Right renal cortex interstitium (tissue), 3 donors: ENCODE results near the gene C1RL. TPM values are rescaled to one million over a fixed set of nuclear protein-coding genes. Genes with fewer than 3 reads are reported as not detected.
"Not testable (repeated sequence)": the region's sequence is repeated elsewhere in the genome, so short reads cannot be mapped to it uniquely, and the experiment has no call there.

Experiments used
- DNase-seq, 3 donors: peaks; one replicate each; pipeline ENCODE4 v3.0.0-alpha.2; 2013; ENCODE audit warnings: low read depth in 3 of 3, low spot score in 2 of 3
- polyA plus RNA-seq, 3 donors: library from polyadenylated mRNA; unstranded; fragments of 120-200 nt; gene quantifications; one replicate each; pipeline ENCODE4 v1.2.1, GENCODE V29; 2013; ENCODE audit not compliant: insufficient read length in 3 of 3

Gene C1RL
- polyA plus RNA-seq, 3 donors = 27.4 to 30.0 (median 29.4) TPM

DNA sequence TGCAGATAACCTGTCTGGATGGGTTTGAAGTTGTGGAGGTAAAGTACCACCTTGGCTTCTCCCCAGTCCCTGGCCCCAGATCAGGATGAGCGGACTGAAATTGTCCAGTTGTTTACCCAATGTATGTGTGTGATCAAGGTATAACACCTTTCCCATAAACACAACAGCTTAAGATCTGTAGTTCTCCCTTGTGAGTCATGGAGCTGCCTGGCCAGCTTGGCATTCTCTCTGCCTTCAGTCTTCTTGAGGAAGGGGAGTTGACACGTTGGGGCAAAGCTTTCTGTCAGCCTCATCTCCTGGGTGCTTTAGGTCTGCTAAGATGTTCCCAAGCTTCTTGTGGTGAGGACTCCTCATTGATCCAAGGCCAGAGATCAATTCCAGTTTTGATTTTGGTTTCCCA, 42.4 kb downstream of the C1RL start:
- no peak for DNase-seq

DNA sequence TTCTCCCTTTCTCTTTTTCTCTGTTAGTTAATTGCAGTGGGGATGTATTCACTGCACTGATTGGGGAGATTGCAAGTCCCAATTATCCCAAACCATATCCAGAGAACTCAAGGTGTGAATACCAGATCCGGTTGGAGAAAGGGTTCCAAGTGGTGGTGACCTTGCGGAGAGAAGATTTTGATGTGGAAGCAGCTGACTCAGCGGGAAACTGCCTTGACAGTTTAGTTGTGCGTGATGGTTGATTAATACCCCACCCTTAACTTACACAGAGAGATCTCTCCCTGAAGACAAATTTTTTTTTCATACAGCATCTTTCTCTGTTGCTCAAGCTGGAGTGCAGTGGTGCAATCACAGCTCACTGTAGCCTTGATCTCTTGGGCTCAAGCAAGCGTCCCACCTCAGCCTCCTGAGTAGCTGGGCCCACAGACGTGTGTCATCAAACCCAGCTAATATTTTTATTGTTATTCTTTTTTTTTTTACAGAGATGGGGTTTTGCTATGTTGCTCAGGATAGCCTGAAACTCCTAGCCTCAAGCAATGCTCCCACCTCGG, 43.9 kb downstream of the C1RL start:
- DNase-seq = no peak

DNA sequence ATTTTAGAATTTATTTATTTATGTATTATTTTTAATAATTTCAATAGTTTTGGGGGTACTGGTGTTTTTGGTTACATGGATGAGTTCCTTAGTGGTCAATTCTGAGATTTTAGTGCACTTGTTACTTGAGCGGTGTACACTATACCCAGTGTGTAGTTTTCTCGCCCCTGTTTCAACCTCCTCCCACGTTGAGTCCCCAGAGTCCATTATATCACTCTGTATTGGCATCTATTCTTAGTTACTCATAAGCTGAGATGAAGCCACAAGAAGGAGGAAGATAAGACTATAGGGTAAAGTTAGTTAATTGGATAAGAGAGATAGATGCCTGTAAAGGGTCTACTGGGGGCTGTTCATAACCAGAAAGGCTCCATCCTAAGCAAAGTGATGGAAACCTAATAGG, 44.5 kb downstream of the C1RL start:
- no peak for DNase-seq

GRCh38 chr12:7061596-7061995, 47.4 kb downstream of the C1RL start:
- no peak for DNase-seq

DNA sequence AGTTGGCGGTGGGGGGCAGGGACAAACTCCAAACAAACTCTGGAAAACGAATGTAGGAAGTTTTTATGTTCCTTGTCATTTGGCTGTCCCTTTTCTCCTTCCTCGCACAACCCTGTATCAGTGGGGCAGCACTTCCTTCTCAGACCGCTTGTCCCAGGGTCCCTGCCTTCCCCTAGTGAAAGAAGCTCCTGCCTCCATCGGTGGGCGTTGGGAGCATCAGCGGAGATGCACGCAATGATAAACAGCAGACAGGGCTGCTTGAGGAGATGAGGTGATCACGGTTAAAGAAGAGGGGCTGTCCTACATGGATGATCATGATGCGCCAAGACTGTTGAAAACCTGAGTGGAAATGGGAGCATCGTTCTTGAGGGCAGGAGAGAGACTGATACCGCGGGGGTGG, 47.9 kb downstream of the C1RL start:
- DNase-seq = no peak

DNA sequence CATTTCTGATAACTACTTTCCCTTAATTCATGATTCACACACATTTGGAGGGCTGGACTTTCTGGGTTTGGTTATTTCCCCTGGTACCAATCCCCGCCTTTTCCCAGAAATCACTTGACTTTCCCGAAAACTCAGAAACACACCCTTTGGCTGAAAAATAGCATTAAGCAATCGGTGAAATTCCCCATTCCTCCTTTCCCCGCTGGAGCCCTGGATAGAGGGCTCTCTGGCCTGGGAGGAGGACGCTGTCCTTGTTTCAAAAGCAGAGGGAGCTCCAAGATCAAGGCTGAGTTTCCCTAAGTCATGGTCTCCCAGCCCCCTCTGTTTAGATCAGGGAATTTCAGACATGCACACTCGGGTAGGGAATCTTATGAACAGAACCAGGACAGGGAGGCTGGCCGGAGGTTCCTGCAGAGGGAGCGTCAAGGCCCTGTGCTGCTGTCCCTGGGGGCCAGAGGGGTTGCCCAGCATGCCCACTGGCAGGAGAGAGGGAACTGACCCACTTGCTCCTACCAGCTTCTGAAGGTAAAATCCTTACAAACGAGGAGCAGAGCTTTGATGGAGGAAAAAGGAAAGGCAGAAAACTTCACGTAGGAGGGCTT, 48.6 kb downstream of the C1RL start, which contains the start of gene C1S:
TSS of gene C1S (plus strand) at position 366 of the 602 bp plus-strand sequence. CDS start 1,195 bp downstream, outside the sequence.
- peak; percentile 65 to 75 (median 71) for DNase-seq

DNA sequence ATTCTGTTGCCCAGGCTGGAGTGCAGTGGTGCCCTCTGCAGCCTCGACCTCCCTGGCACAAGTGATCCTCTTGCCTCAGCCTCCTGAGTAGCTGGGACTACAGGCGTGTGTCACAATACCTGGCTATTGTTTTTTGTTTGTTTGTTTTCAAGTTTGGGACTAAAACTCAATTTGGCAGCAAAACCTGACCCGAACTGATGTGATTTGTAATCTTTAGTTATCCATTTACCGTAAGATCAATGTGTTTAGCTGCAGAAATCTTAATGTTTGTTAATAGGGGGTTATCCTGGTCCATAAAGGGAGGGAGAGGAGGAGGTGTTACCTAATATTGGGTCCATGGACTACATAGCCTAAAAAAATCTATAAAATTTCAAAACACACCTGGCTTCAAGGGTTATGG, 49.2 kb downstream of the C1RL start:
- DNase-seq = no peak

- DNase-seq = no peak
Observed at GRCh38 chr12:7058850-7059395, 50.1 kb downstream of the C1RL start.

DNA sequence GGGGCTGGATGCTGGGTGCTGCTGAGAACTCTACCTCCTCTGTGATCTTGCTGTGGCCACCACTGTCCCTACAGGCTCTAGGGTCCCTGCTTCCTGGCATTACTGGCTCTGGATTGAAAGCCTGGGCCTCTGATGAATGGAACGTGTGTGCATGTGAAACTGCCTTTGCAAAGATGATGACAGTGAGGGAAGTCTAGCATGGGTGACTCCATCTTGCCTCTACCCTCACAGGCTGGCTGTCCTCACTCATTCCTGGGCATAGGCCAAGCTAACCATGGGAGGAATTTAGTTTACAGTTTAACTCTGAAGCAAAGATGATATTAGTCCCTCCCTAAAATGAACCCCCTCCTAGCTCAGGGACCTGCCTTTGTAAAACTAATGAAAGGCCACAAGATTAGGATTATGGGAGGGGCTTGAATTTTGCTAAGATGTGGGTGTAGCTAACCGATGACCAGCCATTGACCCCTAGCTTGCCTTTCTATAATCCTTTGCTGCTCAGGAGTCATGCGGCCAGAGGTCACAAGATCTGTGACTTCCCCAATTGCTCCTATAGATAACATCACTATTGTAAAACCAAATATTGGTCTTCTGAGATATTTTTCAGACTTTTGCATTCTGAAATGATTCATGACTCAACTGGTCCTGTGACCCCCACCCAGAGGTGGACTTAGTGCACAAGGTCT, 50.7 kb downstream of the C1RL start:
- no peak for DNase-seq

GRCh38 chr12:7055736-7056135, 53.3 kb downstream of the C1RL start:
- not testable (repeated sequence) for DNase-seq

GRCh38 chr12:7054925-7055324, 54.1 kb downstream of the C1RL start:
- no peak for DNase-seq

DNA sequence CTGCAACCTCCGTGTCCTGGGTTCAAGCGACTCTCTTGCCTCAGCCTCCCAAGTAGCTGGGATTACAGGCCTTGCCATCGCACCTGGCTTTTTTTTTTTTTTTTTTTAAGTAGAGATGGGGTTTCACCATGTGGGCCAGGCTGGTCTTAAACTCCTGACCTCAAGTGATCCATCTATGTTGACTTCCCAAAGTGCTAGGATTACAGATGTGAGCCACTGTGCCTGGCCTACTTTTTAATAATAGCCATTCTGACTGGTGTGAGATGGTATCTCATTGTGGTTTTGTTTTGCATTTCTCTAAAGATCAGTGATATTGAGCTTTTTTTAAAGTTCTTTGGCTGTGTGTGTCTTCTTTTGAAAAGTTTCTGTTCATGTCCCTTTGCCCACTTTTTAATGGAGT, 59.0 kb downstream of the C1RL start:
- not testable (repeated sequence) for DNase-seq

GRCh38 chr12:7049445-7049951, 59.5 kb downstream of the C1RL start:
- not testable (repeated sequence) for DNase-seq

GRCh38 chr12:7047306-7047705, 61.7 kb downstream of the C1RL start:
- no peak for DNase-seq

- DNase-seq = no peak
Observed at GRCh38 chr12:7046383-7047105, 62.5 kb downstream of the C1RL start.

DNA sequence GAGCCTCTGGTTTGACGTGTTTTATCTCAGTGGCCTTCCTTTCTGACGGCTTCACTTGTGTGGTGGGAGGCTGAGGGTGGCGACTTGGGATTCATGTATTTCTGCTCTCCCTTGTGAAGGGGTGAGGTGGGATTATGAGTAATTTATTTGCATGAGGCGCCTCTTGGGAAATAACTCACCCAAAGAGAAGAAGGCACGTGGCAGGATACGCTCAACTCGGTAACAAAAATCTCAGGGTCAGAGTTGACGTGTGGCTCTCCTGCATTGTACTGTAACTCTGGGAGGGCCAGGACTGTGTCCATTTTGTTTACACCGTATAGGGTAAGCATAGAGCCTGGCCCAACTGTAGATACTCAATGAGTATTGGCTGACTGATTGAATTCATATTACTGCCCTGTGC, 63.1 kb downstream of the C1RL start:
- DNase-seq = no peak

Other genes with a start within 250 kb of the C1RL start
- gene TPI1, start 241.7 kb downstream of the C1RL start, polyA plus RNA-seq = 100 to 1,000 TPM; 611 to 637 (median 629) TPM
- gene SPSB2, start 235.9 kb downstream of the C1RL start, polyA plus RNA-seq = 10 to 100 TPM in 2 of 3 donors, 1 to 10 TPM in 1; 7.4 to 13.7 (median 13.2) TPM
- 10 to 100 TPM; 19.1 to 23.5 (median 23.4) TPM for gene LRRC23, start 204.4 kb downstream of the C1RL start, polyA plus RNA-seq
- 10 to 100 TPM; 12.0 to 12.5 (median 12.2) TPM for gene ENO2, start 194.6 kb downstream of the C1RL start, polyA plus RNA-seq
- gene ATN1, start 181.3 kb downstream of the C1RL start, polyA plus RNA-seq = 10 to 100 TPM; 83.9 to 95.0 (median 90.0) TPM
- gene RNU7-1, start 165.4 kb downstream of the C1RL start, polyA plus RNA-seq = 1 to 10 TPM in 2 of 3 donors, not detected in 1; 5.0 to 6.0 TPM
- gene C12orf57, start 165.2 kb downstream of the C1RL start, polyA plus RNA-seq = 100 to 1,000 TPM; 146 to 155 (median 153) TPM
- 10 to 100 TPM; 19.0 to 21.1 (median 19.5) TPM for gene PTPN6, start 157.9 kb downstream of the C1RL start, polyA plus RNA-seq
- 100 to 1,000 TPM; 256 to 268 (median 266) TPM for gene PHB2, start 138.6 kb downstream of the C1RL start, polyA plus RNA-seq
- 10 to 100 TPM; 41.6 to 48.2 (median 45.0) TPM for gene EMG1, start 138.3 kb downstream of the C1RL start, polyA plus RNA-seq
- gene LPCAT3, start 90.7 kb downstream of the C1RL start, polyA plus RNA-seq = 10 to 100 TPM; 61.5 to 68.3 (median 65.3) TPM
- 10 to 100 TPM; 49.2 to 60.0 (median 50.5) TPM for gene C1S, start 48.5 kb downstream of the C1RL start, polyA plus RNA-seq
- gene C1R, start 16.8 kb downstream of the C1RL start, polyA plus RNA-seq = 10 to 100 TPM; 36.0 to 50.6 (median 45.8) TPM
- 10 to 100 TPM; 50.9 to 65.4 (median 52.6) TPM for gene RBP5, start 19.7 kb upstream of the C1RL start, polyA plus RNA-seq
- 100 to 1,000 TPM in 1 of 3 donors, 10 to 100 TPM in 2; 90.0 to 105 (median 95.6) TPM for gene CLSTN3, start 21.2 kb upstream of the C1RL start, polyA plus RNA-seq
- 10 to 100 TPM; 39.0 to 51.5 (median 48.8) TPM for gene PEX5, start 80.5 kb upstream of the C1RL start, polyA plus RNA-seq
- gene ACSM4, start 194.9 kb upstream of the C1RL start, polyA plus RNA-seq = not detected